Calu3 (cell line): ENCODE data around the gene TPK1. TPM values are rescaled to one million over a fixed set of nuclear protein-coding genes. Genes with fewer than 3 reads are reported as not detected.

Experiments
- BruUV-seq: library from RNA; stranded (reverse); fragments of 400-500 nt; replicated peaks from 2 replicates; lab custom pipeline; 2021; lab: Mats Ljungman, UMichigan
- CTCF ChIA-PET: fragments of 300-600 bp; sonication (Branson Sonifier 250); formaldehyde crosslinking; loops from one replicate; lab custom pipeline; 2022; ENCODE audit warnings: antibody characterized with exemption; lab: Charles Lee
- DNase-seq: peaks from one replicate; pipeline ENCODE4 v3.0.0; 2022
- H3K27ac Mint-ChIP-seq: one replicate; pipeline ENCODE4 v1.8.0; 2022; ENCODE audit warnings: mixed read lengths; ENCODE audit not compliant: unreplicated experiment
- H3K27me3 Mint-ChIP-seq: one replicate; pipeline ENCODE4 v1.8.0; 2022; ENCODE audit warnings: mixed read lengths; ENCODE audit not compliant: unreplicated experiment
- H3K36me3 Mint-ChIP-seq: one replicate; pipeline ENCODE4 v1.8.0; 2022; ENCODE audit warnings: mild to moderate bottlenecking, moderate library complexity, mixed read lengths; ENCODE audit not compliant: insufficient read depth, unreplicated experiment
- H3K4me1 Mint-ChIP-seq: one replicate; pipeline ENCODE4 v1.8.0; 2022; ENCODE audit warnings: mild to moderate bottlenecking, low read depth, mixed read lengths; ENCODE audit not compliant: unreplicated experiment
- H3K4me3 Mint-ChIP-seq: one replicate; pipeline ENCODE4 v1.8.0; 2022; ENCODE audit warnings: mild to moderate bottlenecking, low read depth, moderate library complexity, mixed read lengths; ENCODE audit not compliant: unreplicated experiment
- H3K9me3 Mint-ChIP-seq: one replicate; pipeline ENCODE4 v1.8.0; 2022; ENCODE audit warnings: low read depth, mixed read lengths; ENCODE audit not compliant: unreplicated experiment
- CTCF ChIP-seq: fragments of 200-600 bp; IDR thresholded peaks from one replicate; pipeline ENCODE4 v1.8.0; 2022; ENCODE audit warnings: antibody characterized with exemption; ENCODE audit not compliant: unreplicated experiment
- intact Hi-C: fragments of 100-400 bp; cut with micrococcal nuclease; formaldehyde crosslinking; loops from one replicate; pipeline ENCODE4 v1.10.0; 2022; ENCODE audit not compliant: unreplicated experiment
- total RNA-seq: library from RNA; stranded (reverse); gene quantifications from 2 replicates; pipeline ENCODE4 v1.2.3, GENCODE V29; 2022

The TPK1 gene
- total RNA-seq, 1 experiment from 2014 or later, result 13.2 TPM

- CTCF ChIA-PET, result no interaction called here
- Mint-ChIP-seq H3K36me3 (peaks cover 5% of the 10 kb centered on the region), H3K27me3 (no peaks in the 10 kb centered on the region), H3K4me3 (no peak overlapping the region), H3K9me3 (peaks cover 2% of the 10 kb centered on the region), H3K27ac (no peak overlapping the region), H3K4me1 (no peaks in the 10 kb centered on the region)
- no peak for TF ChIP-seq CTCF
- DNase-seq, result peak; percentile 33
- intact Hi-C loops, result no loop called here
- BruUV-seq, result no TSS peak
These were observed 115.7 kb downstream of the TPK1 start for GRCh38 chr7:144720149-144720548.

DNA sequence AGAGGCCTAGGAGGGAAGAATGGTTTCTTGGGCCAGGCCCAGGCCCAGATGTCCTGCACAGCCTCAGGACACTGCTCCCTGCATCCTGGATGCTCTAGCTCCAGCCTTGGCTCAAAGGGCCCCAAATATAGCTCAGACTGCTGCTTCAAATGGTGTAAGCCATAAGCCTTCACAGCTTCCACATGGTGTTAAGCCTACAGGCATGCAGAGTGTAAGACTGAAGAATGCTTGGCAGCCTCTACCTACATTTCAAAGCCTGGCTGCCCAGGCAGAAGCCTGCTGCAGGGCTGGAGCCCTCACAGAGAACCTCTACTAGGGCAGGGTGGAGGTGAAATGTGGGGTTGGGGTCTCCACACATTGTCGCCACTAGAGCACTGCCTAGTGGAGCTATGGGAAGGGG lies 118.1 kb downstream of the TPK1 start:
- no peaks in the 10 kb centered on the region for H3K27me3 Mint-ChIP-seq
- H3K4me1 Mint-ChIP-seq, result no peaks in the 10 kb centered on the region
- no peaks in the 10 kb centered on the region for H3K36me3 Mint-ChIP-seq
- no peak for DNase-seq
- CTCF ChIA-PET, result no interaction called here
- peaks cover 2% of the 10 kb centered on the region for H3K9me3 Mint-ChIP-seq
- intact Hi-C loops, result no loop called here
- no peak for TF ChIP-seq CTCF
- no peak overlapping the region for H3K4me3 Mint-ChIP-seq
- no peak overlapping the region for H3K27ac Mint-ChIP-seq
- BruUV-seq, result no TSS peak

DNA sequence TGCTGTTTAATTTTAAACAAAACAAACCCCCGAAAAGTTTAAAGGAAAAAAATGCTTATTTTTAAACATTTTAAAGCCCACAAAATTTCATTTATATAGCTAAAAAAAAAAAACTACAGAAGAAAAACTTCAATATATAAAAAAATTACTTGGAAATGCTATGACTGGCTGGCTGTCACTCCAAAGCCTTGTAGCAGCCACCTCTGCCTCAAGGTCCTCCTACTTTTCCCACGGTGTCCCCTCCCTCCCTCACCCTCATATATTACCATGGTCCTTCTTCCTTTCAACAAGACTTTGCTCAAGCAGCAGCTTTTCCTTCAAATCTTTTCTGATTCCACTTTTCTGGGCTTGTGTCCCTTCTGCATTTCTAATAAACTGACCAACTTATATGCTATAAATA lies 122.0 kb downstream of the TPK1 start:
- BruUV-seq, result no TSS peak
- no peak for TF ChIP-seq CTCF
- Mint-ChIP-seq H3K9me3 (peaks cover 2% of the 10 kb centered on the region), H3K36me3 (no peaks in the 10 kb centered on the region), H3K27ac (no peak overlapping the region), H3K4me1 (no peaks in the 10 kb centered on the region), H3K27me3 (no peaks in the 10 kb centered on the region), H3K4me3 (no peak overlapping the region)
- intact Hi-C loops, result no loop called here
- CTCF ChIA-PET, result interaction anchor here (0.7 kb wide), 1 partner anchor 317 kb away, joined by 3 read pairs; no protein-coding TSS in a partner anchor
- DNase-seq, result no peak

DNA sequence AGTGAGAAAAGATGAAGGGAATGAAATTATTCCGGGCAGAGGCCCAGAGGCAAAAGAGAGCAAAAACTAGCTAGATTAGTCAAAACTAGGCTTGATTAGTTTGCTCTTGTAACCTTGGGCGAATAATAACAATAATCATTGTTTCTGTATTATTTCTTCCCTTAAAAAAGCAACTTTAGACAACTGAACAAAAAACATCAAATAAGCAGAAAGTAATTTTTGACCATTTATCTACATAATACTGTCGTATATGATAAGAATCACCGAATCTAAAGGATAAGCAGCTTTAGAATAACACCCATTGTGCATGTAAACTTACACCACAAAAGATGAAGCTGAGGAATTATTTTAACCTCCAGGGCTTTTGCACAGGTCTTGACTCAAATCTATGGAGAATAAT lies 125.1 kb downstream of the TPK1 start:
- no TSS peak for BruUV-seq
- TF ChIP-seq CTCF, result no peak
- intact Hi-C loops, result no loop called here
- no peaks in the 10 kb centered on the region for H3K4me1 Mint-ChIP-seq
- H3K27me3 Mint-ChIP-seq, result no peaks in the 10 kb centered on the region
- CTCF ChIA-PET, result no interaction called here
- H3K4me3 Mint-ChIP-seq, result no peak overlapping the region
- DNase-seq, result no peak
- no peaks in the 10 kb centered on the region for H3K36me3 Mint-ChIP-seq
- no peaks in the 10 kb centered on the region for H3K9me3 Mint-ChIP-seq
- H3K27ac Mint-ChIP-seq, result no peak overlapping the region
